GM10266 (cell line): Measurements from ENCODE around the gene PPIG.
"Not testable (repeated sequence)": the region's sequence is repeated elsewhere in the genome, so short reads cannot be mapped to it uniquely, and the experiment has no call there.

Experiments
- DNase-seq: peaks from one replicate; pipeline ENCODE4 v3.0.0; 2012; ENCODE audit errors: extremely low spot score
- TF ChIP-seq, protein P1 (sequence below): IDR thresholded peaks from 2 replicates; pipeline ENCODE4 v1.5.1; 2012; ENCODE audit warnings: mild to moderate bottlenecking, low read depth; ENCODE audit not compliant: control insufficient read depth, insufficient read depth; ENCODE audit errors: missing control alignments

The PPIG gene

DNA sequence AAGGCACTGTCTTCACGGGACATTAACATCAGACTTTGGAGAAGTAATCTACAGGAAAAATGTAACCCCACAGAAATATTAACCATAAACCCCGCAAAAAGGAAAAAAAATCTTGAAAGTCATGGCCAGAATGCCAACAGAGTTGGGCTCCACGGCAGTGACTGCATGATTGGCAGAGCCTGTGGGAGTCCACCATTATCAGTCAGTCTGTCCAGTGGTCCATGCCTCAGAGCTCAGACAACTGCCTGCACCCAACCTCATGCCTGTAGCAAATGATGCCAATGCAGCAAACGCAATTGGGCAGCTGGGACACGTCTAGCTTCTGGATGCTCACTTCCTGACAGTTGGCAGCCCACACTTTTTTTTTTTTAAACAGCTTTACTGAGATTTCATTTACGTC is 5.1 kb upstream of the PPIG start:
- TF ChIP-seq, protein P1, sequence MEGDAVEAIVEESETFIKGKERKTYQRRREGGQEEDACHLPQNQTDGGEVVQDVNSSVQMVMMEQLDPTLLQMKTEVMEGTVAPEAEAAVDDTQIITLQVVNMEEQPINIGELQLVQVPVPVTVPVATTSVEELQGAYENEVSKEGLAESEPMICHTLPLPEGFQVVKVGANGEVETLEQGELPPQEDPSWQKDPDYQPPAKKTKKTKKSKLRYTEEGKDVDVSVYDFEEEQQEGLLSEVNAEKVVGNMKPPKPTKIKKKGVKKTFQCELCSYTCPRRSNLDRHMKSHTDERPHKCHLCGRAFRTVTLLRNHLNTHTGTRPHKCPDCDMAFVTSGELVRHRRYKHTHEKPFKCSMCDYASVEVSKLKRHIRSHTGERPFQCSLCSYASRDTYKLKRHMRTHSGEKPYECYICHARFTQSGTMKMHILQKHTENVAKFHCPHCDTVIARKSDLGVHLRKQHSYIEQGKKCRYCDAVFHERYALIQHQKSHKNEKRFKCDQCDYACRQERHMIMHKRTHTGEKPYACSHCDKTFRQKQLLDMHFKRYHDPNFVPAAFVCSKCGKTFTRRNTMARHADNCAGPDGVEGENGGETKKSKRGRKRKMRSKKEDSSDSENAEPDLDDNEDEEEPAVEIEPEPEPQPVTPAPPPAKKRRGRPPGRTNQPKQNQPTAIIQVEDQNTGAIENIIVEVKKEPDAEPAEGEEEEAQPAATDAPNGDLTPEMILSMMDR, result no peak
- DNase-seq, result no peak

DNA sequence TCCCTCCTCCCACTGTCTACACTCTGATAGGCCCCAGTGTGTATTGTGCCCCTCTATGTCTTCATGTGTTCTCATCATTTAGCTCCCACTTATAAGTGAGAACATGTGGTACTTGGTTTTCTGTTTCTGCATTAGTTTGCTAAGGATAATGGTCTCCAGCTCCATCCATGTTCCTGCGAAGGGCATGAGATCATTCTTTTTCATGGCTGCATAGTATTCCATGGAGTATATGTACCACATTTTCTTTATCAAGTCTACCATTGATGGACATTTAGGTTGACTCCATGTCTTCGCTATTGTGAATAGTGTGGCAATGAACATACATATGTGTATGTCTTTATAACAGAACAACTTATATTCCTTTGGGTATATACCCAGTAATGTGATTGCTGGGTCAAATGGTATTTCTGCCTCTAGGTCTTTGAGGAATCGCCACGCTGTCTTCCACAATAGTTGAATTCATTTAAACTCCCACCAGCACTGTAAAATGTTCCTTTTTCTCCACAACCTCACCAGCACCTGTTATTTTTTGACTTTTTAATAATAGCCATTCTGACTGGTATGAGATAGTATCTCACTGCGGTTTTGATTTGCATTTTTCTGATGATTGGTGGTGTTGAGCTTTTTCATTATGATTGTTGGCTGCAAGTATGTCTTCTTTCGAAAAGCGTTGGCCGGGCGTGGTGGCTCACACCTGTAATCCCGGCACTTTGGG is 1.4 kb upstream of the PPIG start:
- not testable (repeated sequence) for DNase-seq

DNA sequence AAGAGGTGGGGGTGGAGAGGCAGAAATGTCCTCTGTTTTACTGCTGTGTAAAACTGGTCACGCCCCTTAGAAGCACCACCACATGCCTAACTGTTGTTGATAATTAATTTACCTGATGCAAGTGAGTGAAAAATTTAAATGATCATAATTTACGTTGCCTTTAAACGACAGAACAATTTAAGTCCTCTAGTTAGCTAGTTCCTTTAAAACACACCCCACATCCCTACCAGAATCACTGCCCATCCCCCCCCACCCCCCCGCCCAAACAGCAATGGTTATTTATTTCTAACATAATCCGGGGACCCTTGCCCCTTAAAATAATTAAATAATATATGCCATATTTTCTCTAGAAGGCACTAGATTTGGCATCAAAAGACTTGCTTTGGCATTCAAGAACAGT is 633 bp upstream of the PPIG start:
- no peak for DNase-seq
- TF ChIP-seq, protein P1, result no peak

DNA sequence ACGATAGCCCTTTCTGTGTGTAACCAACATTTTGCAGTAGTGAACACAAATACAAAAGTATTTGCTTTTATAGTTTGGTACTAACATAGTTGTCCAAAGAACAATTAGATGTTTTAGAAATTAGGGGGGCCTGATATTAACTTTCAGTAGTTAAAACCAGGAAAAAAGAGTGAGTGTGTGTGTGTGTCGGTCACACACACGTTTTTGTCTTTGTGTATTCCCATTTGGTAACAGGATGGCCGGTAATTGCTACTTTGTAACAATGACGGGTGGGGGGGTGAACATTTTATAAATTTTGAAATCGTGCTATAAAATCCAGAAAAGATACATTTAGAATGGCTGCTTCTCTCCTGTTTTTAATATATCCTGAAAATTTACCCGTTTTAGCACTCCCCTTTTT is 1.5 kb downstream of the PPIG start:
- DNase-seq, result no peak
- TF ChIP-seq, protein P1, result no peak

DNA sequence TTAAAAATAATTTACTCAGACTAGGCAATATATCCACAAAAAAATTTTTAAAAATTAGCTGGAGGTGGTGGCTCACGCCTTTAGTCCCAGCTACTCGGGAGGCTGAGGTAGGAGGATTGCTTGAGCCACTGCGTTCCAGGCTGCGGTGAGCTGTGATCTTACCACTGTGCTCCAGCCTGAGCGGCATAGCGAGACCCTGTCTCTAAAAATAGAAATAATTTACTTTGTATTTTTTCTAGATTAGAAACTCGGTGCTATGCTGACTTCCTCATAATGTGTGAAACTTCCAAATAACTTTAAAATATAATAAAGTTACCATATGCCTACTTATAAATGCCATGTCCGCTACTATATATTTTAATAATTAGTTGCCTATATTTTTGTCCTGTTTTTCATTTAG is 6.7 kb downstream of the PPIG start:
- TF ChIP-seq, protein P1, result no peak
- DNase-seq, result no peak

DNA sequence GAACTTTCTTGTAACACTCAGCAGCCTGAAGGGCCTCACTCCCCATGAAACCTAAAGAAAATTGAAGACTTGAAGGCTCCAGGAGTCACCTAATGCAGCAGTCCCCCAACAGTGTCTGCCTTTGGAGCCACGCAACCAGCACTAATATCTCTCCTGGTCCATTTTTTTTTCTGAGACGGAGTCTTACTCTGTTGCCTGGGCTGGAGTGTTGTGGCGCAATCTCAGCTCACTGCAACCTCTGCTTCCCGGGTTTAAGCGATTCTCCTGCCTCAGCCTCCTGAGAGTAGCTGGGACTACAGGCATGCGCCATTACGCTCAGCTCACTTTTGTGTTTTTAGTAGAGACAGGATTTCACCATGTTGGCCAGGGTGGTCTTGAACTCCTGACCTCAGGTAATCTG is 12.4 kb downstream of the PPIG start:
- DNase-seq, result not testable (repeated sequence)

DNA sequence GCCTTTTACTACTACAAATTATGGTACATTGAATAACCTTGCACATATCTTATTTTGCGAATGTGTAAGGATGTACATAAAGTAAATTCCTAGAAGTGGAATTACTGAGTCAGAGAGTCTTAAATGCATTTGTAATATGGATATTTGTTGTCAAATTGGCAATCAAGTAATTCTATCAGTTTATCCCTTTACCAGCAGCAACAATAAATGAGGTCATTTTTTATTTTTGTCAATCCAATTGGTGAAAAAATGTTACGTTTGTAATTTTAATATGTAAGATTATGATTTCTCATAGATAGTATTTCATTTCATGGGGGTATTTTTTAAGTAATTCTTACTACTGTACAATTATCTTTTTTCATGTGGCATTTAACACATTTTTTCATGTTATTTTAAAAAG is 14.8 kb downstream of the PPIG start:
- TF ChIP-seq, protein P1, result no peak
- no peak for DNase-seq

DNA sequence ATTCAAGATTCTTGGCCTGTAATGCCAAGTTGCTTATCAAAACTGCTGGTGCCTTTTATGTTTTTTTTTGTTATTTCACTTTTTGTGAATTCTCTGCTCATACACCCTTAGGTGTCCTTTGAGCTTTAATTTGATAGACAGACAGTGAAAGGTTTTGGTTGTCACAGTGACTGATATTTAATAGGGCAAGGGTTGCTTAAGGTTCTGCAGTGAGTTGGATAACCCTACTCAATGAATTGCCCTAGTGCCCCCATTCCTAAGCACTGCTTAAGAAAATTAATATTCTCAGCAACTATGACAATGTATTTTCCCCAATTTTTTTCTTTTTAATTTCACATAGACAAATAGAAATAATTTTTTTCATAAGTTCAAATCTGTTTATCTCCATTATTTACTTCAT is 15.4 kb downstream of the PPIG start:
- no peak for DNase-seq
- TF ChIP-seq, protein P1, result no peak
